ENCODE results near the gene LUC7L2.

GRCh38 chr7:139367438-139368155 is 7.9 kb downstream of the LUC7L2 start:
- TF ChIP-seq EZH2 (IDR thresholded peaks at IDR 0.05; ENCODE audit: insufficient read depth, poor library complexity, severe bottlenecking) (no peak), EZH2phosphoT487 (IDR thresholded peaks at IDR 0.05; ENCODE audit: insufficient read depth, low read depth) (no peak)
